OCI-LY7 (cell line): ENCODE data around the gene MXRA8.

Experiments
- EZH2phosphoT487 ChIP-seq: fragments of 200-600 bp; sonication (generic); IDR thresholded peaks from 2 replicates; pipeline ENCODE4 v1.6.1; 2018; ENCODE audit warnings: low read depth, borderline replicate concordance, mild to moderate bottlenecking, mixed run types, antibody characterized with exemption, low read length, moderate library complexity, mixed read lengths
- TF ChIP-seq, protein P1 (sequence below): fragments of 200-600 bp; sonication (generic); conservative IDR thresholded peaks from 2 replicates; pipeline ENCODE4 v1.5.1; 2014; ENCODE audit warnings: mild to moderate bottlenecking, antibody characterized with exemption, low read length, moderate library complexity, mixed read lengths

DNA sequence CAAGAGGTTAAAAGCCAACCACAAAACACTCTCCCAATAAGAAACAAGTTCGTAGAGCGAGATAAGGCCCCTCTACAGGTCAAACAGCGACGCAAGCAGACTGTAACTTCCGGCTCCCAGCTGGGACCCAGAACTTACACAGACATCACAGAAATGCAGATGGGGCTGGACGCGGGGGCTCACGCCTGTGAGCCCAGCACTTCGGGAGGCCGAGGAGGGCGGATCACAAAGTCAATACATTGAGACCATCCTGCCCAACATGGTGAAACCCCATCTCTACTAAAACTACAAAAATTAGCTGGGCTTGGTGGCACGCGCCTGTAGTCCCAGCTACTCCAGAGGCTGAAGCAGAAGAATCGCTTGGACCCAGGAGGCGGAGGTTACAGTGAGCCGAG lies 29.7 kb upstream of the MXRA8 start:
- TF ChIP-seq, protein P1, sequence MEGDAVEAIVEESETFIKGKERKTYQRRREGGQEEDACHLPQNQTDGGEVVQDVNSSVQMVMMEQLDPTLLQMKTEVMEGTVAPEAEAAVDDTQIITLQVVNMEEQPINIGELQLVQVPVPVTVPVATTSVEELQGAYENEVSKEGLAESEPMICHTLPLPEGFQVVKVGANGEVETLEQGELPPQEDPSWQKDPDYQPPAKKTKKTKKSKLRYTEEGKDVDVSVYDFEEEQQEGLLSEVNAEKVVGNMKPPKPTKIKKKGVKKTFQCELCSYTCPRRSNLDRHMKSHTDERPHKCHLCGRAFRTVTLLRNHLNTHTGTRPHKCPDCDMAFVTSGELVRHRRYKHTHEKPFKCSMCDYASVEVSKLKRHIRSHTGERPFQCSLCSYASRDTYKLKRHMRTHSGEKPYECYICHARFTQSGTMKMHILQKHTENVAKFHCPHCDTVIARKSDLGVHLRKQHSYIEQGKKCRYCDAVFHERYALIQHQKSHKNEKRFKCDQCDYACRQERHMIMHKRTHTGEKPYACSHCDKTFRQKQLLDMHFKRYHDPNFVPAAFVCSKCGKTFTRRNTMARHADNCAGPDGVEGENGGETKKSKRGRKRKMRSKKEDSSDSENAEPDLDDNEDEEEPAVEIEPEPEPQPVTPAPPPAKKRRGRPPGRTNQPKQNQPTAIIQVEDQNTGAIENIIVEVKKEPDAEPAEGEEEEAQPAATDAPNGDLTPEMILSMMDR = no peak
- TF ChIP-seq EZH2phosphoT487 = no peak
